Mesodermal cell (in vitro differentiated cells): ENCODE results near the gene USP37.

Experiments used
- H3K27ac ChIP-seq: 2 replicates; pipeline ENCODE4 v1.7.0; 2013; ENCODE audit warnings: mild to moderate bottlenecking, low read depth, low read length, moderate library complexity; ENCODE audit not compliant: severe bottlenecking
- H3K36me3 ChIP-seq: 2 replicates; pipeline ENCODE4 v1.7.1; 2013; ENCODE audit warnings: mild to moderate bottlenecking, low read length, moderate library complexity; ENCODE audit not compliant: control insufficient read depth, insufficient read depth
- H3K4me1 ChIP-seq: one replicate; pipeline ENCODE4 v1.7.1; 2013; ENCODE audit warnings: mild to moderate bottlenecking, low read length; ENCODE audit not compliant: insufficient read depth, control insufficient read depth, poor library complexity, severe bottlenecking
- H3K4me3 ChIP-seq: 2 replicates; pipeline ENCODE4 v1.7.0; 2013; ENCODE audit warnings: low read length, control low read depth, mild to moderate bottlenecking; ENCODE audit not compliant: insufficient read depth, poor library complexity, severe bottlenecking; ENCODE audit errors: extremely low read depth
- H3K9me3 ChIP-seq: 2 replicates; pipeline ENCODE4 v1.7.1; 2013; ENCODE audit warnings: mild to moderate bottlenecking, low read length, moderate library complexity; ENCODE audit not compliant: control insufficient read depth
- WGBS, 2 experiments: methylation state at CpG; one replicate each; pipeline ENCODE4 v1.1.5; 2013; ENCODE audit warnings: missing lambda C conversion rate in 2 of 2; ENCODE audit not compliant: insufficient coverage in 2 of 2; 5-methylcytosine and 5-hydroxymethylcytosine counted together

Gene USP37

GRCh38 chr2:218452079-218452478 lies 116.1 kb downstream of the USP37 start:
- H3K36me3 ChIP-seq: peaks cover 39% of the 10 kb centered on the region
- H3K27ac ChIP-seq: no peak overlapping the region
- WGBS, 2 experiments: no CpG with 5 or more reads among the region's 1 CpG
- no peak overlapping the region for H3K4me3 ChIP-seq
- H3K9me3 ChIP-seq: no peaks in the 10 kb centered on the region
- H3K4me1 ChIP-seq: no peaks in the 10 kb centered on the region

- peaks cover 4% of the 10 kb centered on the region for H3K4me1 ChIP-seq
- WGBS, 2 experiments: 88 to 89% methylated on average over 1 of the region's 3 CpGs
- no peak overlapping the region for H3K27ac ChIP-seq
- no peak overlapping the region for H3K4me3 ChIP-seq
- peaks cover 18% of the 10 kb centered on the region for H3K36me3 ChIP-seq
- no peaks in the 10 kb centered on the region for H3K9me3 ChIP-seq
Measured at GRCh38 chr2:218448934-218449333, 119.2 kb downstream of the USP37 start.

DNA sequence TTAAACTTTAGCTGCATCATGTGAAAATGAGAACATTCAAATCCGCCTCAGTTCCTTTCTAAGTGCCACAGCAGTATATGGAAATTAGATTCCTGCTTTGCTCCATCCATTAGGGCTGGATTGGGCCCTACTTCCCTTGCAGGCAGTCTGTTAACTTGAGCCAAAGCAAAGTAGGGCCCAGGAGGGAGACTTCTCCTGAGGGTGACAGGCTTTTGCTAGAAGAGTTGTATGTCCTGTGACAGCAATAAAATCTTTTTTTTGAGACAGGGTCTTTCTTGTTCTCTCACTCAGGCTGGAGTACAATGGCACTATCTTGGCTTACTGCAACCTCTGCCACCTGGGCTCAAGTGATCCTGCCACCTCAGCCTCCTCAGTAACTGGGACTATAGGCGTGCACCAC lies 121.1 kb downstream of the USP37 start:
- Histone ChIP-seq H3K27ac (no peak overlapping the region), H3K36me3 (peaks cover 11% of the 10 kb centered on the region), H3K4me3 (no peak overlapping the region)

DNA sequence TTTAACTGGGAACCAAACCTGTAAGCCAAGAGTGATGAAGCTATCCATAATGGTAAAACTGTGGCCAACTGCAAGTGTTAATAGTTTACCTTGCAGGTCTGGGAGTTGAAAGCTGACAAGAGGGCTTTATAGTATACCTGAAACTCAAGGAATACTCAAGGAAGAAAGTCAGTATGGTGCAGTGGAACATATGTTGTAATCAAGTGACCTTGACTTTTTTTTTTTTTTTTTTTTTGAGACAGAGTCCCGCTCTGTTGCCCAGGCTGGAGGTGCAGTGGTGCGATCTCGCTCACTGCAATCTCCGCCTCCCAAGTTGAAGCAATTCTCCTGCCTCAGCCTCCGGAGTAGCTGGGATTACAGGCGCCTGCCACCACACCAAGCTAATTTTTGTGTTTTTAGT lies 121.6 kb downstream of the USP37 start:
- peaks cover 11% of the 10 kb centered on the region for H3K36me3 ChIP-seq
- H3K4me3 ChIP-seq: no peak overlapping the region
- H3K9me3 ChIP-seq: no peaks in the 10 kb centered on the region
- H3K27ac ChIP-seq: no peak overlapping the region
- whole genome bisulfite sequencing, 2 experiments: 100% methylated on average over 3 of the region's 6 CpGs; no CpG with 5 or more reads in 1 of the 2 experiments
- peaks cover 4% of the 10 kb centered on the region for H3K4me1 ChIP-seq

More for the DNA sequence above, 121.1 kb downstream of the USP37 start:
- peaks cover 4% of the 10 kb centered on the region for H3K4me1 ChIP-seq
- 88 to 96% methylated on average over 1 to 2 of the region's 2 CpGs for WGBS, 2 experiments
- no peaks in the 10 kb centered on the region for H3K9me3 ChIP-seq

- no peak overlapping the region for H3K4me3 ChIP-seq
- H3K4me1 ChIP-seq: peaks cover 4% of the 10 kb centered on the region
- no peaks in the 10 kb centered on the region for H3K9me3 ChIP-seq
- peaks cover 11% of the 10 kb centered on the region for H3K36me3 ChIP-seq
- no peak overlapping the region for H3K27ac ChIP-seq
Measured at GRCh38 chr2:218445602-218446001, 122.5 kb downstream of the USP37 start.

GRCh38 chr2:218444692-218445357 lies 123.3 kb downstream of the USP37 start:
- peaks cover 11% of the 10 kb centered on the region for H3K36me3 ChIP-seq
- H3K27ac ChIP-seq: no peak overlapping the region
- WGBS, 2 experiments: 94 to 98% methylated on average over 5 of the region's 7 CpGs
- H3K4me1 ChIP-seq: peaks cover 4% of the 10 kb centered on the region
- no peaks in the 10 kb centered on the region for H3K9me3 ChIP-seq
- no peak overlapping the region for H3K4me3 ChIP-seq

- H3K27ac ChIP-seq: no peak overlapping the region
- H3K36me3 ChIP-seq: no peaks in the 10 kb centered on the region
- H3K4me1 ChIP-seq: no peaks in the 10 kb centered on the region
- no peaks in the 10 kb centered on the region for H3K9me3 ChIP-seq
- WGBS, 2 experiments: 95 to 100% methylated on average over 3 to 4 of the region's 4 CpGs
- H3K4me3 ChIP-seq: no peak overlapping the region
Measured at GRCh38 chr2:218438596-218438995, 129.6 kb downstream of the USP37 start.

DNA sequence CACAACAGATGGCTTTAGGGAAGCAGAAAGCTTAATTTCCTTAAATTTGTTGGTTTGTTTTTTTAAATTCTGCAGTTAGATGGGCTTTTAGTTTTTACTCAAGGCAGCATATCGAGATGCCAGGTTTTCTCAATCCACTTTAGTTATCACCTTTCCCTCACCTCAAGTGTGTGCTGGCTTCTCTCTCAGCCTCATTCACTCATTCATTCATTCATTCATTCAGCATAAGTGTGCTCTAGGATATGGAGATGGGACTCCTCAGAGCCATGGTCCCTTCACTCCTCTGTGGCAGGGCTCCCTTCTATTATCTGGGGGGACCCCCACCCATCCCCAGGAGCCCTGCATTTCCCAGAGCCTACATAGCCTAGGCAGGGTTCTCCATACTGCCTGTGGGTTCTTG lies 130.2 kb downstream of the USP37 start:
- 100% methylated on average over 1 of the region's 1 CpG; no CpG with 5 or more reads in 1 of the 2 experiments for WGBS, 2 experiments

GRCh38 chr2:218436992-218437391 lies 131.2 kb downstream of the USP37 start:
- Histone ChIP-seq H3K27ac (no peak overlapping the region), H3K9me3 (no peaks in the 10 kb centered on the region), H3K36me3 (no peaks in the 10 kb centered on the region), H3K4me1 (no peaks in the 10 kb centered on the region), H3K4me3 (no peak overlapping the region)
- 86 to 95% methylated on average over 1 to 4 of the region's 5 CpGs for WGBS, 2 experiments

More for the DNA sequence above, 130.2 kb downstream of the USP37 start:
- no peak overlapping the region for H3K4me3 ChIP-seq
- no peaks in the 10 kb centered on the region for H3K36me3 ChIP-seq
- no peaks in the 10 kb centered on the region for H3K9me3 ChIP-seq
- H3K27ac ChIP-seq: no peak overlapping the region
- no peaks in the 10 kb centered on the region for H3K4me1 ChIP-seq

DNA sequence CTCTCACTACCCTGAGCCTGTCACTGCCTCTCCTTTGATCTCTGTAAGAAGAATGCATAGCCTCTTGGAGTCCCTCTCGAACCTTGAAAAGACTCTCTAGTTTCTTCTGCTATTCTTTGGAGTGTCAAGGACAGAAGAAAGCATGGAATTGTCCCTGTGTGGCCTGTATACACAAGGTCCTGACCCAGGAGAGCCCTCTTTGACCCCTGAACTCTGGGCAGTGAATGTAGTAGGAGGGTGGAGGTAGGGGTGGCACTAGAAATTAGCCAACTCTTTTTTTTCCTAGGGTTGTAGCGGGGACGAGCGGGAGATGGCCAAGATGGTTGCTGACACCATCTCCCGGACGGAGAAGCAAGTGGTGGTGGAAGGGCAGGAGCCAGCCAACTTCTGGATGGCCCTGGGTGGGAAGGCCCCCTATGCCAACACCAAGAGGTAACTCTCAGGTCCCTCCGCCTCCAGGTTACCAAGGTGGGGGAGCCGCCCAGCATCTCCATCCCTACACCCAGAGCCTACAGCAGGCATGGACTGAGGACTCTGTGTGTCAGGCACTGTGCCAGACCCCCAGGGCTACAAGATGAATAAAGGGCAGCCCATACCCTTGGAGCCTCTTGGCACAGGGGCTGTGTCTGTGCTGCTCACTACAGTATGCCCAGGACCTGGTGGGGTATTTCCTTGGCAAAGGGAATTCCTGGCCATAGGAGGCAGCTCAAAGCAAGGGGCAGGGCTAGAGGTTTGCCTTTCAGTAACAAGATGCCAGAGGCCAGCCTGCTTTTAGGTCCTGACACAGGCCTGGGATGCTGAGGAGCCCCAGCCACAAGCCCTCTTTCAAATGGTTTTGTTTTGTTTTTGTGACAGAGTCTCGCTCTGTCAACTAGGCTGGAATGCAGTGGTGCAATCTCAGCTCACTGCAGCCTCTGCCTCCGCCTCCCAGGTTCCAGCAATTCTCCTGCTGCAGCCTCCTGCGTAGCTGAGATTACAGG lies 132.9 kb downstream of the USP37 start:
- WGBS, 2 experiments: 84 to 91% methylated on average over 6 to 10 of the region's 11 CpGs

More for the DNA sequence above, 132.9 kb downstream of the USP37 start:
- Histone ChIP-seq H3K4me1 (no peaks in the 10 kb centered on the region), H3K4me3 (no peak overlapping the region), H3K27ac (no peak overlapping the region), H3K9me3 (no peaks in the 10 kb centered on the region), H3K36me3 (no peaks in the 10 kb centered on the region)
